Endothelial cell of umbilical vein (primary cell): ENCODE data around the gene MYOM3. TPM values are rescaled to one million over a fixed set of nuclear protein-coding genes. Genes with fewer than 3 reads are reported as not detected.

Experiments used
- BruUV-seq: library from RNA; stranded (reverse); fragments of 400-500 nt; replicated peaks from 2 replicates; lab custom pipeline; 2021; lab: Mats Ljungman, UMichigan
- CTCF ChIA-PET: fragments of 300-600, 350-600 bp; sonication (Branson Sonifier 250); formaldehyde crosslinking; loops from one replicate; lab custom pipeline; 2021; ENCODE audit warnings: antibody characterized with exemption, inconsistent platforms; lab: Charles Lee
- POLR2A ChIA-PET: fragments of 300-600, 350-600 bp; sonication (Branson Sonifier 250); formaldehyde crosslinking; loops from one replicate; lab custom pipeline; 2021; ENCODE audit warnings: antibody characterized with exemption, inconsistent platforms; lab: Charles Lee
- DNase-seq: peaks from one replicate; pipeline ENCODE4 v3.0.0-alpha.2; 2011; ENCODE audit warnings: low read depth, low spot score
- FAIRE-seq: peaks from 2 replicates; lab custom pipeline; 2011; peaks lifted over from hg19 to GRCh38; lab: Jason Lieb, UNC
- H2AFZ ChIP-seq: 2 replicates; pipeline ENCODE4 v1.6.0; 2012; ENCODE audit warnings: low read depth, low read length, control low read depth, inconsistent platforms
- H3K27ac ChIP-seq: 2 replicates; pipeline ENCODE4 v1.5.1; 2011; ENCODE audit warnings: low read depth, mild to moderate bottlenecking, control low read depth, low read length, moderate library complexity; ENCODE audit not compliant: insufficient read depth
- H3K27me3 ChIP-seq, 2 experiments: 2 replicates each; pipeline versions ENCODE4 v1.6.0 to v1.6.1; 2011; ENCODE audit warnings: low read length in 2 of 2, mixed read lengths in 1 of 2; ENCODE audit not compliant: control insufficient read depth in 2 of 2, insufficient read depth in 2 of 2
- H3K36me3 ChIP-seq, 2 experiments: 2 replicates in 1 of 2; 3 replicates in 1 of 2; pipeline ENCODE4 v1.5.1; 2011; ENCODE audit warnings: low read length in 2 of 2, mild to moderate bottlenecking in 1 of 2, moderate library complexity in 1 of 2; ENCODE audit not compliant: control insufficient read depth in 2 of 2, insufficient read depth in 2 of 2; ENCODE audit errors: extremely low read depth in 1 of 2
- H3K4me1 ChIP-seq: 3 replicates; pipeline ENCODE4 v1.5.1; 2011; ENCODE audit warnings: mild to moderate bottlenecking, low read length; ENCODE audit not compliant: control insufficient read depth, insufficient read depth; ENCODE audit errors: extremely low read depth
- H3K4me2 ChIP-seq: 2 replicates; pipeline ENCODE4 v1.6.1; 2011; ENCODE audit warnings: low read length, control low read depth, mixed read lengths; ENCODE audit not compliant: insufficient read depth
- H3K4me3 ChIP-seq, 3 experiments: fragments of 200-600 bp in 1 of 3; sonication (generic), shearing (Covaris generic) in 1 of 3; replicated peaks in 1 of 3; 2 replicates each; pipeline ENCODE4 v1.5.1; 2011 to 2016; ENCODE audit warnings: control low read depth in 3 of 3, low read length in 3 of 3, mild to moderate bottlenecking in 2 of 3, inconsistent platforms in 1 of 3, low read depth in 1 of 3, moderate library complexity in 1 of 3; ENCODE audit not compliant: insufficient read depth in 1 of 3
- H3K79me2 ChIP-seq: 2 replicates; pipeline ENCODE4 v1.6.0; 2012; ENCODE audit warnings: low read length, inconsistent platforms; ENCODE audit not compliant: control insufficient read depth, insufficient read depth
- H3K9ac ChIP-seq: replicated peaks from 2 replicates; pipeline ENCODE3; 2011; ENCODE audit warnings: low read length, control low read depth; ENCODE audit not compliant: insufficient read depth; ENCODE audit errors: extremely low read depth
- H3K9me1 ChIP-seq: replicated peaks from 3 replicates; pipeline ENCODE4 v1.6.0; 2011; ENCODE audit warnings: mild to moderate bottlenecking, low read length; ENCODE audit not compliant: control insufficient read depth, insufficient read depth; ENCODE audit errors: extremely low read depth
- H3K9me3 ChIP-seq: replicated peaks from 2 replicates; pipeline ENCODE4 v1.5.1; 2012; ENCODE audit warnings: low read length, inconsistent platforms; ENCODE audit not compliant: control insufficient read depth, insufficient read depth
- H4K20me1 ChIP-seq: replicated peaks from 2 replicates; pipeline ENCODE3; 2011; ENCODE audit warnings: mild to moderate bottlenecking, low read length; ENCODE audit not compliant: control insufficient read depth, insufficient read depth; ENCODE audit errors: extremely low read depth
- CTCF ChIP-seq, 2 donors: IDR thresholded peaks; 1 replicate in 1 of 2; 2 replicates in 1 of 2; pipeline ENCODE4 v1.5.1; 2011; ENCODE audit warnings: low read length in 2 of 2, mild to moderate bottlenecking in 2 of 2, moderate library complexity in 2 of 2, control low read depth in 1 of 2, inconsistent platforms in 1 of 2, low read depth in 1 of 2; ENCODE audit not compliant: insufficient read depth in 1 of 2; ENCODE audit errors: extremely low read depth in 1 of 2
- GATA2 ChIP-seq: IDR thresholded peaks from 2 replicates; pipeline ENCODE4 v1.7.0; 2011; ENCODE audit warnings: low read depth, mild to moderate bottlenecking, moderate library complexity, mixed read lengths, low read length; ENCODE audit not compliant: insufficient read length, insufficient read depth
- JUN ChIP-seq: IDR thresholded peaks from 2 replicates; pipeline ENCODE4 v1.6.1; 2011; ENCODE audit warnings: borderline replicate concordance, low read depth; ENCODE audit not compliant: insufficient read length, insufficient read depth
- MYC ChIP-seq: IDR thresholded peaks from one replicate; pipeline ENCODE4 v1.6.1; 2011; ENCODE audit warnings: mild to moderate bottlenecking, low read depth, low read length
- POLR2A ChIP-seq: IDR thresholded peaks from 2 replicates; pipeline ENCODE4 v1.6.1; 2012; ENCODE audit warnings: low read depth, mild to moderate bottlenecking, control low read depth, low read length
- POLR2AphosphoS5 ChIP-seq: IDR thresholded peaks from 2 replicates; pipeline ENCODE4 v1.6.1; 2012; ENCODE audit warnings: low read depth, mild to moderate bottlenecking, control low read depth, low read length, moderate library complexity; ENCODE audit not compliant: insufficient read depth
- dilution Hi-C: fragments of 300-500 bp; cut with MboI; formaldehyde crosslinking; loops from one replicate; pipeline ENCODE4 v1.15.0; 2019; ENCODE audit warnings: low sequenced_read_pairs; ENCODE audit not compliant: extremely low pct_ligation_motif_present
- intact Hi-C: fragments of 100-400 bp; cut with micrococcal nuclease; formaldehyde crosslinking; loops from one replicate; pipeline ENCODE4 v1.10.0; 2022
- polyA plus RNA-seq, 4 experiments: library from polyadenylated mRNA; depleted of rRNA in 3 of 4; stranded (reverse) in 3 of 4; unstranded in 1 of 4; fragments of >200 nt; gene quantifications; 2 replicates each; pipeline versions ENCODE4 v1.2.1 to v1.2.3, GENCODE V29; 2011 to 2012; ENCODE audit warnings: missing spikeins in 1 of 4
- total RNA-seq: library from RNA; stranded (reverse); gene quantifications from 2 replicates; pipeline ENCODE4 v1.2.3, GENCODE V29; 2021
- TF ChIP-seq, protein P1 (sequence below): IDR thresholded peaks from 2 replicates; pipeline ENCODE4 v1.6.1; 2011; ENCODE audit not compliant: insufficient read depth, insufficient read length

The MYOM3 gene
- total and polyA plus RNA-seq, 2 donors (not counting 3 experiments of a cell fraction or from before 2014, with no cell fraction given): 0.11 to 0.40 TPM

DNA sequence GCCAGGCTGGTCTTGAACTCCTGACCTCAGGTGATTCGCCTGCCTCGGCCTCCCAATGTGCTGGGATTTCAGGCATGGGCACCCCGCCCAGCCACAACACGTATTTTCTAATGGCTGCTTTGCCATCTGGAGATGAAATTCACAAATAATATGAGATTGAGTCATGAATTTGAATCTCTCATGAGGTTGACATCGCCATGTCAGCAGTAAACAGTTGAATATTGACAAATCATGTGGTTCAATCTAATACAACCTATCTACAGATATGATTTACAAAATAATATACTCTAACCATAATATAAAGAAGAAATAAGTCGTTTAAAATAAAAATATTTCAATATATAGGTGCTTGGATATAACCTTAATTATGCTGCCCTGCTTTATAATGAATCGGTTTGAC is 42.1 kb downstream of the MYOM3 start:
- ChIA-PET CTCF (interaction anchor here (1.9 to 3.5 kb wide), 4 partner anchors 9 to 322 kb away, joined by 11 to 45 read pairs (median 14); partner anchors contain the start of gene MYOM3), POLR2A (no interaction called here)
- DNase-seq: no peak
- H3K27me3 ChIP-seq: peaks cover 0 to 3% of the 10 kb centered on the region in 2 experiments
- no peak overlapping the region for H3K4me3 ChIP-seq
- no peak overlapping the region for H3K27ac ChIP-seq
- H3K9ac ChIP-seq: no peak overlapping the region
- H3K4me2 ChIP-seq: no peak overlapping the region
- no peaks in the 10 kb centered on the region for H4K20me1 ChIP-seq
- intact Hi-C loops (loop anchor here (1.0 to 5.0 kb wide), 4 partner anchors 85 to 567 kb away; no protein-coding TSS in a partner anchor), dilution Hi-C loops (no loop called here)
- H2AFZ ChIP-seq: no peak overlapping the region
- no peaks in the 10 kb centered on the region for H3K4me1 ChIP-seq
- H3K79me2 ChIP-seq: no peaks in the 10 kb centered on the region
- no peaks in the 10 kb centered on the region for H3K9me3 ChIP-seq
- no TSS peak for BruUV-seq
- no peaks in the 10 kb centered on the region for H3K9me1 ChIP-seq
- TF ChIP-seq POLR2A (no peak), CTCF (IDR thresholded peaks at IDR 0.05; ENCODE audit: extremely low read depth in 1 of 2, insufficient read depth in 1 of 2, low read depth in 1 of 2, low read length in 2 of 2) (no peak), GATA2 (no peak), JUN (no peak), MYC (no peak), POLR2AphosphoS5 (no peak)
- TF ChIP-seq, protein P1, sequence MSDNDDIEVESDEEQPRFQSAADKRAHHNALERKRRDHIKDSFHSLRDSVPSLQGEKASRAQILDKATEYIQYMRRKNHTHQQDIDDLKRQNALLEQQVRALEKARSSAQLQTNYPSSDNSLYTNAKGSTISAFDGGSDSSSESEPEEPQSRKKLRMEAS: no peak
- FAIRE-seq: no peak
- H3K36me3 ChIP-seq: no peaks in the 10 kb centered on the region
